Left lung (tissue), 10 donors: ENCODE results near the gene POMT2. TPM values are rescaled to one million over a fixed set of nuclear protein-coding genes. Genes with fewer than 3 reads are reported as not detected.

Experiments
- ATAC-seq: fragments of 200-7000 bp; cut with Tn5 transposase; one replicate; pipeline ENCODE4 v1.9.1; 2020; ENCODE audit warnings: moderate library complexity
- DNase-seq, 4 donors: peaks; one replicate each; pipeline ENCODE4 v3.0.0-alpha.2; 2013 to 2020
- H3K27ac ChIP-seq, 2 donors: fragments of 200-600 bp; sonication (generic) in 1 of 2; one replicate each; pipeline versions ENCODE4 v1.5.0 to v1.8.0; 2020 to 2021
- H3K27me3 ChIP-seq, 2 donors: fragments of 200-600 bp; sonication (generic) in 1 of 2; one replicate each; pipeline versions ENCODE4 v1.5.0 to v1.8.0; 2020 to 2021
- H3K36me3 ChIP-seq, 2 donors: fragments of 200-600 bp; sonication (generic) in 1 of 2; one replicate each; pipeline versions ENCODE4 v1.5.0 to v1.8.0; 2020 to 2021
- H3K4me1 ChIP-seq, 2 donors: fragments of 200-600 bp; one replicate each; pipeline ENCODE4 v1.8.0; 2021
- H3K4me3 ChIP-seq, 2 donors: fragments of 200-600 bp; sonication (generic) in 1 of 2; one replicate each; pipeline versions ENCODE4 v1.5.0 to v1.8.0; 2020 to 2021; ENCODE audit warnings: mild to moderate bottlenecking in 1 of 2
- H3K9me3 ChIP-seq, 2 donors: fragments of 200-600 bp; sonication (generic) in 1 of 2; one replicate each; pipeline versions ENCODE4 v1.5.0 to v1.8.0; 2020 to 2021
- intact Hi-C, 2 donors: fragments of 100-400 bp; cut with DNase I; formaldehyde crosslinking; loops; one replicate each; pipeline versions ENCODE4 v1.11.2 to v1.14.2; 2022
- microRNA-seq, 2 donors: library from miRNA; unstranded; fragments of <30 nt; microRNA quantifications; one replicate each; pipeline ENCODE4, GENCODE V29; 2019
- polyA plus RNA-seq, 6 donors: library from polyadenylated mRNA; unstranded; fragments of 120-200 nt; gene quantifications; one replicate each; pipeline ENCODE4 v1.2.1, GENCODE V29; 2013; ENCODE audit not compliant: insufficient read length in 6 of 6
- total RNA-seq, 2 donors: library from RNA; stranded (reverse); fragmentation: NEBNext Ultra II Directional; extraction: Animal tissue kit (Norgen Biotek cat#: 25700); gene quantifications; one replicate each; pipeline ENCODE4 v1.2.1, GENCODE V29; 2021
- TF ChIP-seq, protein P1 (sequence below), 2 donors: fragments of 200-600 bp; sonication (generic) in 1 of 2; IDR thresholded peaks; one replicate each; pipeline versions ENCODE4 v1.5.0 to v1.8.0; 2021; ENCODE audit warnings: antibody characterized with exemption in 2 of 2
- donor health status: DM: no; HTN: yes; CAD: no.
- donor health status: DM: no; HTN: no; CAD: no.

Gene POMT2
- total and polyA plus RNA-seq, 8 donors, result 25.5 to 34.3 (median 31.6) TPM

DNA sequence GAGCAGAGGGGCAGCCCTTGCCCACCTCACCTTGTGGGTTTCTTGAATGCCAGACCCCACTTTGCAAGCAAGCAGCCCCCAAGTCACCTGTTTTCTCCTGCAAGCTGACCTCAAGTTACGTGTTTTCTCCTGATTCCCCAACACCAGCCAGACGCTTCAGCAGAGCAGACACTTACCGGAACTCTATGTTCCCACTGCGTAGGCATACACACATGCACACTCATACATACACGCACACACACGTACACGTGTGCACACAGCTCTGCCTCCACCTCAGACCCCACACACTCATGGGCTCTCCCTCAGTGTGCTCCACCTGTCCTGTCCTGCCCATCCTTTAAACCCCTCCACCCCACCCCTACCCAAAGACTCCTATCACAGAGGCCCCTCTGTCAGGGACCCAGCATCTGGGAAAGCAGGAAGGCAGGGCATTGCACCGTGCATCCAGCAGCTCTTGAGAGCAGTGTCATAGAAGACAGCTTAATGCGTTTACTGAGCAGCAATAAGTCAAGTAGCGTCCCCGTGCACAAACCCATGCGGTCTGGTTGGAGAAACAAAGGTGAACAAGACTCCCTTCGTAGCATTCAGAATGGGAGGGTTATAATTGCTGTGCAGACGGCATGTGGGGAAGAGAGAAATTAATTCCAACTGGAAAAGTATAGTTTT, 94.7 kb downstream of the POMT2 start:
- ATAC-seq, result no peak
- intact Hi-C loops, result no loop called here

DNA sequence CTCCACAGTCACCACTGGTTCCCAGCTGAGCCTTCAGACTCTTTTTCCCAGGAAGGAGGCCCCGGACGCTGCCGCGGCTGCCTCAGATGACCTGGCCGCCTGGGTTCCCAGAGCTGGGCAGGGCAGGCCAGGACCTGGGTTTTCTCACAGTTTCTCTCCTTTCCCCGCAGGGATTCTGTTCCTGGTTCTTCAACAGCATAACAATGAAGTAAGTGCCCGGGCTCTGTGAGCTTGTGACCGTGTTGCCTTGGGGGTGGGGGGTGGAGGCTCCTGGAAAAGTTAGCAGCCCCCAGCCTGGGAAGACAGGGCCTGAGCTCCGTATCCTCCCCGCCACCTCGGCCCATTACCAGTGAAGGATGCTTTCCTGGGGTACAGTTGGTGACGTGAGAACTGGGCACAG, 95.4 kb downstream of the POMT2 start:
- no peaks in the 10 kb centered on the region for H3K4me1 ChIP-seq
- no peak overlapping the region for H3K27ac ChIP-seq
- TF ChIP-seq, protein P1, sequence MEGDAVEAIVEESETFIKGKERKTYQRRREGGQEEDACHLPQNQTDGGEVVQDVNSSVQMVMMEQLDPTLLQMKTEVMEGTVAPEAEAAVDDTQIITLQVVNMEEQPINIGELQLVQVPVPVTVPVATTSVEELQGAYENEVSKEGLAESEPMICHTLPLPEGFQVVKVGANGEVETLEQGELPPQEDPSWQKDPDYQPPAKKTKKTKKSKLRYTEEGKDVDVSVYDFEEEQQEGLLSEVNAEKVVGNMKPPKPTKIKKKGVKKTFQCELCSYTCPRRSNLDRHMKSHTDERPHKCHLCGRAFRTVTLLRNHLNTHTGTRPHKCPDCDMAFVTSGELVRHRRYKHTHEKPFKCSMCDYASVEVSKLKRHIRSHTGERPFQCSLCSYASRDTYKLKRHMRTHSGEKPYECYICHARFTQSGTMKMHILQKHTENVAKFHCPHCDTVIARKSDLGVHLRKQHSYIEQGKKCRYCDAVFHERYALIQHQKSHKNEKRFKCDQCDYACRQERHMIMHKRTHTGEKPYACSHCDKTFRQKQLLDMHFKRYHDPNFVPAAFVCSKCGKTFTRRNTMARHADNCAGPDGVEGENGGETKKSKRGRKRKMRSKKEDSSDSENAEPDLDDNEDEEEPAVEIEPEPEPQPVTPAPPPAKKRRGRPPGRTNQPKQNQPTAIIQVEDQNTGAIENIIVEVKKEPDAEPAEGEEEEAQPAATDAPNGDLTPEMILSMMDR (IDR thresholded peaks at IDR 0.05), result no peak
- DNase-seq (no peak), ATAC-seq (no peak)
- intact Hi-C loops, result no loop called here
- no peaks in the 10 kb centered on the region for H3K36me3 ChIP-seq
- H3K27me3 ChIP-seq, result peaks cover 0 to 13% of the 10 kb centered on the region in 2 donors
- H3K4me3 ChIP-seq, result no peak overlapping the region
- H3K9me3 ChIP-seq, result no peaks in the 10 kb centered on the region

More for the DNA sequence above, 94.7 kb downstream of the POMT2 start:
- Histone ChIP-seq H3K27ac (no peak overlapping the region), H3K27me3 (peaks cover 0 to 11% of the 10 kb centered on the region in 2 donors), H3K4me3 (no peak overlapping the region), H3K36me3 (no peaks in the 10 kb centered on the region), H3K9me3 (peaks cover 0 to 1% of the 10 kb centered on the region in 2 donors), H3K4me1 (no peaks in the 10 kb centered on the region)
- DNase-seq, result no peak
- TF ChIP-seq, protein P1 (IDR thresholded peaks at IDR 0.05), result no peak

Small RNA genes within 50 kb of the gene (microRNA-seq; reads per million reads assigned to microRNA genes)
- gene MIR1260A, result 0 to 0.17 reads per million in 2 donors

Other genes starting within 250 kb of the POMT2 start
- 10 to 100 TPM; 18.6 to 19.8 TPM for gene CIPC, start 222.6 kb downstream of the POMT2 start, total RNA-seq
- gene CIPC, start 222.6 kb downstream of the POMT2 start, polyA plus RNA-seq, result 10 to 100 TPM; 19.5 to 24.3 (median 22.2) TPM
- gene ZDHHC22, start 179.1 kb downstream of the POMT2 start, total RNA-seq, result not detected
- gene ZDHHC22, start 179.1 kb downstream of the POMT2 start, polyA plus RNA-seq, result under 1 TPM in 4 of 6 donors, not detected in 2; 0.04 to 0.11 (median 0.09) TPM
- gene TMEM63C, start 139.1 kb downstream of the POMT2 start, total RNA-seq, result under 1 TPM in 1 of 2 donors, not detected in 1; 0.47 TPM
- 1 to 10 TPM in 3 of 6 donors, under 1 TPM in 3; 0.20 to 2.0 (median 1.1) TPM for gene TMEM63C, start 139.1 kb downstream of the POMT2 start, polyA plus RNA-seq
- gene NGB, start 49.7 kb downstream of the POMT2 start, total RNA-seq, result not detected
- gene NGB, start 49.7 kb downstream of the POMT2 start, polyA plus RNA-seq, result not detected
- 10 to 100 TPM; 11.6 to 13.6 TPM for gene GSTZ1, start 153 bp upstream of the POMT2 start, total RNA-seq
- 10 to 100 TPM; 14.9 to 26.7 (median 20.5) TPM for gene GSTZ1, start 153 bp upstream of the POMT2 start, polyA plus RNA-seq
- gene TMED8, start 56.2 kb upstream of the POMT2 start, total RNA-seq, result 10 to 100 TPM; 12.7 to 15.9 TPM
- gene TMED8, start 56.2 kb upstream of the POMT2 start, polyA plus RNA-seq, result 10 to 100 TPM; 15.1 to 19.8 (median 17.3) TPM
- 1 to 10 TPM; 1.7 to 2.2 TPM for gene SAMD15, start 56.5 kb upstream of the POMT2 start, total RNA-seq
- 1 to 10 TPM; 3.6 to 5.7 (median 4.5) TPM for gene SAMD15, start 56.5 kb upstream of the POMT2 start, polyA plus RNA-seq
- under 1 TPM; 0.26 to 0.45 TPM for gene NOXRED1, start 102.6 kb upstream of the POMT2 start, total RNA-seq
- gene NOXRED1, start 102.6 kb upstream of the POMT2 start, polyA plus RNA-seq, result 1 to 10 TPM; 1.4 to 2.5 (median 2.0) TPM
- 10 to 100 TPM; 15.4 to 16.3 TPM for gene VIPAS39, start 136.7 kb upstream of the POMT2 start, total RNA-seq
- 10 to 100 TPM; 28.3 to 40.4 (median 31.6) TPM for gene VIPAS39, start 136.7 kb upstream of the POMT2 start, polyA plus RNA-seq
- 100 to 1,000 TPM; 111 to 150 TPM for gene AHSA1, start 137.2 kb upstream of the POMT2 start, total RNA-seq
- gene AHSA1, start 137.2 kb upstream of the POMT2 start, polyA plus RNA-seq, result 100 to 1,000 TPM; 143 to 203 (median 182) TPM
- not detected for gene ISM2, start 177.9 kb upstream of the POMT2 start, total RNA-seq
- under 1 TPM in 1 of 6 donors, not detected in 5; 0.17 TPM for gene ISM2, start 177.9 kb upstream of the POMT2 start, polyA plus RNA-seq